ENCODE measurements around the gene HSP90B1.

GRCh38 chr12:103912069-103912468 is 18.1 kb upstream of the HSP90B1 start:
- TF ChIP-seq EZH2 (IDR thresholded peaks at IDR 0.05; ENCODE audit: borderline replicate concordance, low read depth, low read length, poor library complexity, severe bottlenecking) (no peak), CTCF (conservative IDR thresholded peaks at IDR 0.05; ENCODE audit: low read depth, low read length) (no peak)

All from A673 (cell line).